HL-60 (cell line): ENCODE results near the gene FIGN.
A peak's percentile ranks its signal among the peaks of the same experiment; 100 is the strongest.

Experiments used
- DNase-seq, 2 experiments: peaks; one replicate each; pipeline ENCODE4 v3.0.0-alpha.2; 2010 to 2020; ENCODE audit warnings: low read depth in 1 of 2, low spot score in 1 of 2
- H3K27ac ChIP-seq: fragments of 250-450 bp; sonication (Bioruptor Pico); replicated peaks from 2 replicates; pipeline ENCODE4 v1.5.1; 2020; ENCODE audit warnings: mild to moderate bottlenecking, moderate library complexity
- H3K27me3 ChIP-seq: fragments of 250-450 bp; sonication (Bioruptor Pico); 2 replicates; pipeline ENCODE4 v1.5.1; 2021; ENCODE audit warnings: mild to moderate bottlenecking, moderate library complexity; ENCODE audit not compliant: insufficient read depth, poor library complexity, severe bottlenecking
- H3K4me3 ChIP-seq: replicated peaks from 2 replicates; pipeline ENCODE4 v1.5.1; 2011; ENCODE audit warnings: mild to moderate bottlenecking, control low read depth, low read length; ENCODE audit not compliant: insufficient read depth
- GABPA ChIP-seq: IDR thresholded peaks from 2 replicates; pipeline ENCODE4 v1.6.1; 2012; ENCODE audit warnings: low read depth
- POLR2AphosphoS5 ChIP-seq: IDR thresholded peaks from 2 replicates; pipeline ENCODE4 v1.6.1; 2012; ENCODE audit warnings: low read depth
- SPI1 ChIP-seq: IDR thresholded peaks from 2 replicates; pipeline ENCODE4 v1.6.1; 2012; ENCODE audit warnings: low read depth, mild to moderate bottlenecking, borderline replicate concordance
- TF ChIP-seq, protein P1 (sequence below): IDR thresholded peaks from one replicate; pipeline ENCODE4 v1.5.1; 2011; ENCODE audit warnings: low read length, control low read depth, inconsistent platforms; ENCODE audit not compliant: insufficient read depth
- TF ChIP-seq, protein P2 (sequence below): IDR thresholded peaks from 2 replicates; pipeline ENCODE4 v1.6.1; 2012; ENCODE audit warnings: low read depth; ENCODE audit not compliant: insufficient replicate concordance

Gene FIGN

DNA sequence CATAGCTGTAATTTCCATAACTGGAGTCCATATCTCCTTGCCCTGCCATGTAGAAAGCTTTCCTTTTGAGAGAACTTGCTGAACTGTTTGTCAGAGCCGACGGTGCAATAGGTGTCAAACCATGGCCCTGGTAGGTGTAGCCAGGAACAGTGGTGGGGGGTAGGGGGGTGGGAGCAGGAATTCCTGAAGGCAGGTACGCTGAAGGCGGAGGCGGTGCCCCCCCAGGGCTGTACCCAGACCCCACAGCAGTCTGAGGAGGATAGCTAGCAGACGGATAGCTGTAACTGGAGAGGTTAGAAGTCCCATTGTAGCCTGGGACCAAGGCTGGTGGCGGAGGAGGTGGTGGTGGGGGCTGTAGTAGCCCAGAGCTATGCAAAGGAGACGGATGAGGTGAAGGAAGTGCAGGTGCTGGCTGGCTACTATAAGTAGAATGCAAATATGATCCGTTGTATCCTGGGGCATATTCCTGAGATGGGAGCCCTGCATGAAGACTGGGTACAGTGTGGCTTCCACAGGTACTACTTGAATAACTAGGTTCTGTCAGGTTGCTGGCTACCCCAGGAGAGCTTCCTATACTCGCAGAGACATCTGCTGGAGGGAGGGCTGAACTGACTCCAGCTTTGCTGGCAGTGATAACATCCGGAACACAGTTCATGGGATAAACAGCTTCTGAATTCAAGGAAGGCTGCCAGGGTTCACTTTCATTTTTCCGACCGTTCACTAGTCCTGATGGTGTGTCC is 124.8 kb downstream of the FIGN start:
- H3K27ac ChIP-seq = no peak overlapping the region
- TF ChIP-seq SPI1 = no peak
- TF ChIP-seq POLR2AphosphoS5 = no peak
- TF ChIP-seq, protein P1, sequence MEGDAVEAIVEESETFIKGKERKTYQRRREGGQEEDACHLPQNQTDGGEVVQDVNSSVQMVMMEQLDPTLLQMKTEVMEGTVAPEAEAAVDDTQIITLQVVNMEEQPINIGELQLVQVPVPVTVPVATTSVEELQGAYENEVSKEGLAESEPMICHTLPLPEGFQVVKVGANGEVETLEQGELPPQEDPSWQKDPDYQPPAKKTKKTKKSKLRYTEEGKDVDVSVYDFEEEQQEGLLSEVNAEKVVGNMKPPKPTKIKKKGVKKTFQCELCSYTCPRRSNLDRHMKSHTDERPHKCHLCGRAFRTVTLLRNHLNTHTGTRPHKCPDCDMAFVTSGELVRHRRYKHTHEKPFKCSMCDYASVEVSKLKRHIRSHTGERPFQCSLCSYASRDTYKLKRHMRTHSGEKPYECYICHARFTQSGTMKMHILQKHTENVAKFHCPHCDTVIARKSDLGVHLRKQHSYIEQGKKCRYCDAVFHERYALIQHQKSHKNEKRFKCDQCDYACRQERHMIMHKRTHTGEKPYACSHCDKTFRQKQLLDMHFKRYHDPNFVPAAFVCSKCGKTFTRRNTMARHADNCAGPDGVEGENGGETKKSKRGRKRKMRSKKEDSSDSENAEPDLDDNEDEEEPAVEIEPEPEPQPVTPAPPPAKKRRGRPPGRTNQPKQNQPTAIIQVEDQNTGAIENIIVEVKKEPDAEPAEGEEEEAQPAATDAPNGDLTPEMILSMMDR = peak; percentile 13
- TF ChIP-seq, protein P2, sequence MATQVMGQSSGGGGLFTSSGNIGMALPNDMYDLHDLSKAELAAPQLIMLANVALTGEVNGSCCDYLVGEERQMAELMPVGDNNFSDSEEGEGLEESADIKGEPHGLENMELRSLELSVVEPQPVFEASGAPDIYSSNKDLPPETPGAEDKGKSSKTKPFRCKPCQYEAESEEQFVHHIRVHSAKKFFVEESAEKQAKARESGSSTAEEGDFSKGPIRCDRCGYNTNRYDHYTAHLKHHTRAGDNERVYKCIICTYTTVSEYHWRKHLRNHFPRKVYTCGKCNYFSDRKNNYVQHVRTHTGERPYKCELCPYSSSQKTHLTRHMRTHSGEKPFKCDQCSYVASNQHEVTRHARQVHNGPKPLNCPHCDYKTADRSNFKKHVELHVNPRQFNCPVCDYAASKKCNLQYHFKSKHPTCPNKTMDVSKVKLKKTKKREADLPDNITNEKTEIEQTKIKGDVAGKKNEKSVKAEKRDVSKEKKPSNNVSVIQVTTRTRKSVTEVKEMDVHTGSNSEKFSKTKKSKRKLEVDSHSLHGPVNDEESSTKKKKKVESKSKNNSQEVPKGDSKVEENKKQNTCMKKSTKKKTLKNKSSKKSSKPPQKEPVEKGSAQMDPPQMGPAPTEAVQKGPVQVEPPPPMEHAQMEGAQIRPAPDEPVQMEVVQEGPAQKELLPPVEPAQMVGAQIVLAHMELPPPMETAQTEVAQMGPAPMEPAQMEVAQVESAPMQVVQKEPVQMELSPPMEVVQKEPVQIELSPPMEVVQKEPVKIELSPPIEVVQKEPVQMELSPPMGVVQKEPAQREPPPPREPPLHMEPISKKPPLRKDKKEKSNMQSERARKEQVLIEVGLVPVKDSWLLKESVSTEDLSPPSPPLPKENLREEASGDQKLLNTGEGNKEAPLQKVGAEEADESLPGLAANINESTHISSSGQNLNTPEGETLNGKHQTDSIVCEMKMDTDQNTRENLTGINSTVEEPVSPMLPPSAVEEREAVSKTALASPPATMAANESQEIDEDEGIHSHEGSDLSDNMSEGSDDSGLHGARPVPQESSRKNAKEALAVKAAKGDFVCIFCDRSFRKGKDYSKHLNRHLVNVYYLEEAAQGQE = no peak
- no peak for TF ChIP-seq GABPA
- H3K4me3 ChIP-seq = no peak overlapping the region
- no peaks in the 10 kb centered on the region for H3K27me3 ChIP-seq
- peak in 1 of 2 experiments; percentile 4 for DNase-seq

DNA sequence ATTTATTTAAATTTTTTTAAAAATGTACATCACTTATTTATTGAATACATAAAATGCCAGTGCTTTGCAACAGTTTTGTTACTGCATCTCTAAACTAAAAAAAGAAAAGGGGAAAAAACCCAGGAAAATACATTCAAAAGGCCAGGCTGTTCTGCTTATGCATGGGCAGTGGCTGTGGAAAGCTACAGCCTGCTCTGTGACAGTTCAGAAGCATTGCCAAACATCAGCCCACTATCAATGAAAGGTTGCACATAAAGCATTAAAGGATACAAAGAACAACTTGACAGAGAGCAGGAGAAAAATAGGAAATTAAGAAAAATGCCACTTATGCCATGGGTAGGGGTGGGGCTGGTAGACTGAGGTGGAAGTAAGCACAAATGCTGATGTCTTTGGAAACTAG is 128.2 kb downstream of the FIGN start:
- no peak for DNase-seq
- TF ChIP-seq, protein P1 = no peak
- TF ChIP-seq POLR2AphosphoS5 = no peak
- TF ChIP-seq, protein P2 = no peak
- no peak for TF ChIP-seq GABPA
- no peak for TF ChIP-seq SPI1
- Histone ChIP-seq H3K27me3 (no peaks in the 10 kb centered on the region), H3K4me3 (no peak overlapping the region), H3K27ac (no peak overlapping the region)

DNA sequence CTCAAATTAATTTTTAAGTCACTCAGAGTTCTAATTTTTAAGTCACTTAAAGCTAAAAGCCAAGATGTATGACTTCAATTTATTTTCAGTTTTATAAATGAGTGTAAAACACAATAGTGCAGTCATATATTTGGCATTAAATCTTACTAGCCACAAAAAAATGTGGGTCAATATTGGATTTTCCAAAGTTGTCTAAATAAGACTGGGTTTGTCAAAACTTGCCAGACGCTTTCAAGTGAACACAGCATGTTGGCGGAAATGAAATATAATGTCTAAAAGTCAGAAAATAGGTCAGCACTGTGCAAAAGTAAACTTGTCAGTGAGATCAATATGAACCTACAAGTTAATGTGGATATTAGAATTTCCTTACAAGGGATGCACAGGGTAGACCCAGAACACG is 128.9 kb downstream of the FIGN start:
- Histone ChIP-seq H3K4me3 (no peak overlapping the region), H3K27ac (no peak overlapping the region), H3K27me3 (no peaks in the 10 kb centered on the region)
- TF ChIP-seq SPI1 (no peak), POLR2AphosphoS5 (no peak), GABPA (no peak)
- TF ChIP-seq, protein P1 = no peak
- TF ChIP-seq, protein P2 = no peak
- DNase-seq = no peak
